GM21529 (cell line): ENCODE measurements around the gene FSTL3.

Source experiments
- ATAC-seq: cut with Tn5 transposase; IDR thresholded peaks from one replicate; pipeline ENCODE4 v1.9.1; 2021; ENCODE audit not compliant: unreplicated experiment

Gene FSTL3

DNA sequence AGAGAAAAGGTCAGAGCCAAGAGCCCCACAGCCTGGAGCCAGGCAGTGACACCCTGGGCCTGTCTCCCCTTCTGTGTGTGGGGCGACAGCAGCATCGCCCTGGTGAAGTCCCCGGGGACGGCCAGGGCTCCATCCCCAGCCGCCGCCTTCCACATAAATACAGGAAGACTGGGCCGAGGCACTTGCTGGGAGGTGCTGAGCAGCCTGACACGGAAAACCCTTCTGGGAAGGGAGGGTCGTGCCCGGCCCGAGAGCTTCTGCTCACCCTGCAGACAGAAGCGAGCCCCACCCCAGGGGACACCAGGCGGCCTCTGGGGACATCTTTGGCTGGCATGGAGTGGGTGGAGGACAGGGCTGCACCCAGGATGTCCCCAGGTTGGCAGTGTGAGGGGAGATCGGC lies 31.4 kb upstream of the FSTL3 start:
- ATAC-seq, result no peak

DNA sequence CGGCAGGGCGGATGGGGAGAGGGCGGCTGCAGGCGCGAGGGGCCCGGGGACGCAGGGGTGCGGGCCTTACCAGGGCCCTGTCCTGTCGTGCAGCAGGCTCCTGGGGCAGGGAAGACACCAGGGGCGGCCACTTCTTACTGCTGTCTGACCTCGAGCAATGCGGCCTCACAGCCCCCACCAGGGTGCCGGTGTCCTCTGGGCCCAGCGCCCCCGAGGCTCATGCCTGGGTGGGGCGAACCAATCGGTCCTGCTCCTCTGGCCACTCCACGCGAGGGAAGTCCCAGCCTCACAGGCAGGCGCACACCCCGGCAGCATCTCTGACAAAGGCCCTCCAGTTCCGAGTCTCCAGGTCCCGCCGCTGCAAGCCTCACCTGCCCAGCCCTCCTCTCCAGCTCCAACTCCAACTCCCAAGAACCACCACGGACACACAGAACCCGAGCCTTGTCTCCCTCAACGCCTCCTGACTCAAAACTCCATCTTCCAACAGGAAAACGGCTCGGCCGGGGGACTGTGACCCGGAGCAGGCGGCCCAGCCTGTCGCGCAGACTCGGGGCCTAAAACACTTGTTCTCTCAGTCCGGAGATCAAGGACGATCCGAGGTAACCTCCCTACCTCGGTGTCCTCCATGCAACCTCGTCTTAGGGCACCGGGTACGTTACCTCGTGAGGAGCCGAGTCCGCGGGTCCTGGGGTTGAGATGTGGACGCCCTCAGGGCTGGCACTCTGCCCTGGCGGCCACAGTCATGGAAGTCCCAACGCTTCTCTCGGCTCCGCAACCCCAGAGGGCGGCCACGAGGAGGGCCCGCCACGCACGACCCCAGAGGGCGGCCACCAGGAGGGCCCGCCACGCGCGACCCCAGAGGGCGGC lies 30.0 kb upstream of the FSTL3 start:
- no peak for ATAC-seq

GRCh38 chr19:646779-647565 lies 29.2 kb upstream of the FSTL3 start:
- no peak for ATAC-seq

GRCh38 chr19:647566-648284 lies 28.5 kb upstream of the FSTL3 start:
- ATAC-seq, result no peak

- no peak for ATAC-seq
These were observed 27.9 kb upstream of the FSTL3 start for GRCh38 chr19:648305-648704.

DNA sequence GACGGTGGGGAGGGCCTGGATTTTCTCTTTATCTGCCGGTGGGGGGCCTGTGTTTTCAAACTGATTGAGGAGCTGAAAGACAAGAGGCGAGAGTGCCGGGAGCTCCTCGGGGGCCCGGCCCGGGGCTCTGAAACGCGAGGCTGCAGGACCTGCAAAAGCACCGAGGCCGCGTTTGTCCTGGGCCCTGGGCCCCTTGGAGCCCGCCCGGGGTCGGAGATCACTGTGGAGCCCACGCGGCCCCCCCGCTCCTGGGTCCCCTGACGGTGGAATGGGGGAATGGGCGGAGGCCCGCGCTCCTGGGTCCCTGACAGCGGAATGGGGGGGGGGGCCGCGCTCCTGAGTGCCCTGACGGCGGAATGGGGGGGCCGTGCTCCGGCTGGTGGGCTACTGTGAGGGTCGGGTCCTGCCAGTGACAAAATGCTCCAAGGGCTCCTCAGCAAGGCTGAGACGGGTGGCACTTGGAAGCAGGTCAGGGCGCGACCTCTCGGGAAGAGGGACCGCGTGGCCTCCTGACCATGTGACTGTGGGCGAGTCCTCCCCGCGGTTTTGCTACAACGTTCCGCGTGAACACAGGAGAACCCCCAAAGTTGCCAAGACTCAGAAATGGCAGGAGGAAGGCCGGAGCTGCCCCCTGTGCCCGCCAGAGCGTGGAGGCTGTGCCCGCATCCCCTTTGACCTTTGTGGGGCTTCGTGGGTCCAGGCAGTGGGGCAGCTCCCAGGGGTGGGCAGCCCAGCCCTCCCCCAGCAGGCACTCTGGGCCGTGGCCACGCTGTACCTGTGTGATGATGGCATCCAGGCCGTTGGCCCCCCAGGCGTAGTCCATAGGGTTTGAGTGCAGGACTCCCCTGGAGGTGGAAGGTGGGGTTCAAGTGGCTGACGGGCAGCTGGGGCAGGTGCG lies 27.0 kb upstream of the FSTL3 start:
- no peak for ATAC-seq

DNA sequence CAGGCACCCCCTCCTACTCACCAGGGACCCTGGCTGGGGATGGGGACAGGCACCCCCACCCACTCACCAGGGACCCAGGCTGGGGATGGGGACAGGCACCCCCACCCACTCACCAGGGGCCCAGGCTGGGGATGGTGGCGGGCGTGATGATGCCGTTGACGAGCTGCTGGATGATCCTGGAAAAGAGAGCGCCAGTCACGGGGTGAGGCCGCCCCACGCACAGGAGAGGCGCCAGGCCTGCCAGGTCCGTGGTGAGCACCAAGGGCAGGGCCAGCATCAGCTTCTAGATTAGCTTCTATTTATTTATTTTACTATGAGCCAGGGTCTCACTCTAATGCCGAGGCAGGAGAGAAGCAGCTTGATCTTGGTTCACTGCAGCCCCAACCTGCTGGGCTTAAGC lies 26.1 kb upstream of the FSTL3 start:
- no peak for ATAC-seq

GRCh38 chr19:651114-651818 lies 24.9 kb upstream of the FSTL3 start:
- no peak for ATAC-seq

DNA sequence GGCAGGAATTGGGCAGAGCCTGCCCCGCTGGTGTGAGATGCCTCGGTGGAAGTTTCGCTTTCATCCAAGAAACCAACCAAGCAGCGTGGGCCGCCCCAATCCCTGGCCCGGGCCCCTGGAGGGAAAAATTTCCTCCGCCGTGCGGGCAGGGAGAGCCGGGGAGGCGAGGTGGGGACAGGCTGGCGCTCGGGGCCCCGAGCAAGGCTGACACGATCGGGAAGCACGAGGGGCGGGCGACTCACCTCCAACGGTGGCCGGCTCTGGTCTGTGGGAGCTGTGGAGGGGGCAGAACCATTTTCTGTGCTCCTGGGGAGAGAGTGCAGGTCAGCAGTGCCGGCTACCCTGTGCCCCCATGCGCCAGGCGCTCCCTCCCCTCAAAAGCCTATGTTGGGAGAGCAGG lies 24.2 kb upstream of the FSTL3 start:
- ATAC-seq, result no peak

DNA sequence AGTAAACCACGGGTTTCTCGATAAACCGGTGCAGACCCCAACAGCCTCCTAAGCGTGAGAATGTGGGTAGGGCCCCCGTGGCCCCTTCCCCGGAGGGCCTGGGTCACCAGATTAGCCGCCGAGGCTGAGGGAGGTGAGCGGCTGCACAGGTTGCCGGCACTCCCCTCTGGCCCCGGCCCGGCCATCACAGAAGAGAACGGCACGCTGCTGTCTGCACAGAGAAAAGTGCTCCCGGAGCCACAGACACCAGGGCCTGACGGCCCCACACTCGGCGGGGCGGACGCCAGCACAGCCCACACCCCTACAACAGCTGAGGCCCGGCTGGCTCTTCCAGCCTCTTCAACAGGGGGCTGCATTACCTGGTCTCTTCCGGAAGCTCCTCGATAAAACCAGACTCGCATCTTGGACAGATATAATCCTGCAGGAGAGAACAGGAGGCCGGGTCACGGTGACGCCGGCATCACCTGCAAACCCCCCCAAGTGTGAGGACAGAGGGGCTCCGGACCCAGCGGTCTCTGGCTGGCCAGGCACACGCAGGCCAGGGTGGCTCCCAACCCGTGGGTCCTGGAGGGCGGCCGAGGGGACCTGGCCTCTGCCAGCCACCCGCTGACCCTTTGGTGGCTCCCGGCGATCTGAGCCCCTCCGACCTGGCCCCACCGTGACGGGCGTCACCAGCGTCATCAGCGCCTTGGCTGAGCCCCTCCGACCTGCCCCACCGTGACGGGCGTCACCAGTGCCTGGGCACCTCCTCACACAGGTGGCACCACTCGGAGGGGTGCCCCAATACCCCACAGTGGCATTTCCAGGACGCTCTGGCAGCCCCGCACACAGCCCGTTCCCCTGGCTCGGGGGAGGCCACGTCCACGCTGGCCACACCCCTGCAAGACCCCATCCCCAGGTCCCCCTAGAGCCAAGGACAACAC lies 23.5 kb upstream of the FSTL3 start:
- no peak for ATAC-seq

DNA sequence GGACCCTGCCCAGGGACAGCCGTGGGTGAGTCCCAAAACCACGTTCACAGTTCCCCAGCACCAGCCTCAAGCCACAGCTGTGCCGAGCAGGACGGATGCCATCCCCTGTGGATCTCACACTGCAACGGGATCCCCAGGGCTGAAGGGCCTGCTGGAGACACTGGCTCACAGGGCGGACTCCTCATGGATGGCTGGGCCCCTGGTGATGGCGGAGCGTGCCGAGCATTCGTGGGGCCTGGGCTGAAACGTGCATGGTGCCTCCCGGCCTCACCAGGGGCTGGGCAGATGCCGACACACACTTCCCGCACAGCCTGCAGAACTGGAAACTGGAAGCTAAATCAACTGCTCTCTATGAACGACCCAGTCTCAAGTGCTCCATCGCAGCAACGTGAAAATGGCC lies 22.8 kb upstream of the FSTL3 start:
- ATAC-seq, result no peak

GRCh38 chr19:655691-656090 lies 20.5 kb upstream of the FSTL3 start:
- no peak for ATAC-seq

GRCh38 chr19:656751-657559 lies 19.2 kb upstream of the FSTL3 start:
- no peak for ATAC-seq

DNA sequence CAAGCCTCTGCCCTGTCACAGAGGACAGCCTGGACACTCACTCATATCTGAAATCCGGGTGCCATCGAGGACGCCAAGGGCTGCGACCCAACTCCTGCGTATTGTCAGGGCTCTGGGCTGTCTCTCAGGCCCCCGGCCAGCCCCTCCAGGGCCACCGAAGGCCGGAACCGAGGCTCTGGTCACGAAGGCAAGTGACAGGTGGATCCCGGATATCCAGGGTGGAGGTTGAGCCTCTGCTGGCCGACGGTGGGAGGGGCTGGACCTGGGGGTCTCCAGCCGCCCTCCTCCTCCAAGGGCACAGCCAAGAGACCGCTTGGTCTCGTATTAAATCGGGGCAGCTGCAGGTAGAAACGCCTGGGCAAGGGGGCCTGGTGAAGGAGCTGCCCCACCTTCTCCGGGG lies 18.6 kb upstream of the FSTL3 start:
- ATAC-seq, result no peak

- ATAC-seq, result no peak
These were observed 17.9 kb upstream of the FSTL3 start for GRCh38 chr19:658059-658839.

DNA sequence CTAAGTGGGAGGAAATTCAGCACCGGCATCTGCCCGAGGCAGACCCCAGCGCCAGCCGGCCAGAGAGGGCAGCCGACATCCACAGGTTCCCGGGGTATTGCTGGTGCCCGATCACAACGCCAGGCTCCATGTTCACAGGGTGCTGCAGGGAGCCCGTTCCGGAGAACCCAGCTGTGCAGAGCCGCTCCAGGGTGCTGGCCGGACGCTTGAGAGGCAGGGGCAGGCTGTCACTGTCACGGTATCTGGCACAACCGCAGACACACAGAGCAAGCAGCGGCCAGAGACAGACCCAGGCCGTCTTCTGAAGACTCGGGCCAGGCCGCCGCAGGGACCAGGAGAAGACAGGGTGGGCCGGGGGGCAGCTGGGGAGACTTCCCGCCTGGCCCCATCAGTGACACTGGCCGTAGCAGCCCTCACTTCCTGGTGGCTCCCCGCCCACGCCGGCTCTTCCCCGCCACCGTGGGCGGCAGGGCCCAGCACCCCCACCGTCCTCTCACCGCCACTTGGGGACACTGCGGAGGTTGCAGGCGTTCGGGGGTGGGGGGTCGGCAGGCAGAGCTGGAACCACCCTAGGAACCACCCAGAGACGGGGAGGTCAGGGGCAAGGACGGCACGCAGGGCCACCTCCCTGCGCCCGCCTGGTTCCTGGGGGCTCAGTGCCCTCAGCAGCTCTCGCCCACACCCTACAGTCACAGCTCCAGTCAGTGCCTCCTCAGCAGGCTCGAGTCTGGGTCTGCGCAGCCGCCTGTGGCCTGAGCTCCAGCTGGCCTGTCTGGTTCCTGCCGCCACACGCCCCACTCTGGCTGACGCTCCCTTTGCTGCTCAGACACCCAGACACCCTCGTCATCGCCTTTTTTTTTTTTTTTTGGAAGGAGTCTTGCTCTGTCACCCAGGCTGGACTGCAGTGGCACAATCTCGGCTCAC lies 17.0 kb upstream of the FSTL3 start:
- ATAC-seq, result no peak
